EL (cell line): ENCODE results near the gene PLXNB2.

Source experiments
- DNase-seq: peaks from one replicate; pipeline ENCODE4 v3.0.0-alpha.2; 2016

PLXNB2 gene

DNA sequence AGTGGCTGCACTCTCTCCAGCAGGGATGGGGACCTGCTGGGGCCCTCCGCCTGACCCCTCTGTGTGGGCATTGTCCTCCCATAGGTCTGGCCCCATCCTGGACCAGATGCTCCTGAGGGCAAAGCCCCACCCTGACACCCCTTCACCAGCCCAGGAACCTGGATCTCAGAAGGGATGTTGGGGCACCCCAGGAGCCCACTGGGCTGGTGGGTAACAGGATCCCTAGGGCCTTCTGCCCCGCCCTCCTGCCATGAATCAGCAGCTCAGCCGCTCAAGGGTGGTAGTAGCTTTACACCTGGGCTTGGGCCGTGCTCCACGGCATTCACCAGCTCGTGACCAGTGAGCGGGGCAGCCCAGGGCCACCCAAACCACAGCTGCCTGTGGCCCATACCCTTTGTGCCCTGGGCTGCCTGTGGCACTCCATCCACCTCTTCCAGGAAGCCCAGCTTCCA is 45.0 kb downstream of the PLXNB2 start:
- no peak for DNase-seq

GRCh38 chr22:50261615-50262459 is 45.6 kb downstream of the PLXNB2 start, which contains the start of gene MAPK12:
TSS of gene MAPK12 (minus strand) at chr22:50261683. CDS start at chr22:50261509, 174 bp downstream.
- DNase-seq, result peak; percentile 56

DNA sequence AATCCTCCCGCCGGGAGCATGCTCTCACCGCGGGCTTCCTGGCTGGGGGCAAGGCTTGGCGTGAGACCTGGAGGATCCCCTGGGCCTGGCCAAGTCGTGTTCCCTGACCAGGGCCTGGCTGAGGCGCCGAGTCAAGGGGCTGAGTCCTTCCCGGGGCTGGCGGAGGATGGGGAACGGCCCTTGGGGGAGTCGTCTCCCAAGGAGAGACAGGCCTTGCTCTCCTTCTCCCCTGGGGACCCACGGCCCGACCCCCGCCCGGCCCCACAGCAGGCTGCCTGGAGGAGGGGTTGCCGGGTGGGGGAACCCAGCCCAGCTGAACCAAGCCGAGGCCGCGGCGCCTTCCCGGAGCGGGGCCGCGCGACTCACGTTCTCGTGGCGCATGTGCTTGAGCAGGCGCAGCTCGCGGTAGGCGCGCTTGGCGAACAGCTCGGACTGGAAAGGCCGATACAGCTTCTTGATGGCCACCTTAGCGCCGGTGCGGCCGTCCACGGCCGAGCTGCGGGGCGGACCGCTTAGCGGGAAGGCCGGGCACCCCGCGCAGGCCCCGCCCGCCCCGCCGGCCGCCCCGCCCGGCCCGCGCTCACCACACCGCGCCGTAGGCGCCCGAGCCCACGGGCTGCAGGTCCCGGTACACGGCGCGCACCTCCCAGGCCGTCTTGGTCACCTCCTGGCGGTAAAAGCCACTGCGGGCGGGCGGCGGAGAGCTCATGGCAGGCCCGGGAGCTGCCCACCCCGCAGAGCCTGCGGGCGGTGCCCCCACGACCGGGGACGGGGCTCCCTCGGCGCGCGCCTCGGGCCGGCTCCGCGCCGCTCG is 46.4 kb downstream of the PLXNB2 start:
- peak; percentile 64 for DNase-seq

- no peak for DNase-seq
Measured at GRCh38 chr22:50260434-50260800, 47.0 kb downstream of the PLXNB2 start.

- DNase-seq, result no peak
Measured at GRCh38 chr22:50259302-50259701, 48.1 kb downstream of the PLXNB2 start.

DNA sequence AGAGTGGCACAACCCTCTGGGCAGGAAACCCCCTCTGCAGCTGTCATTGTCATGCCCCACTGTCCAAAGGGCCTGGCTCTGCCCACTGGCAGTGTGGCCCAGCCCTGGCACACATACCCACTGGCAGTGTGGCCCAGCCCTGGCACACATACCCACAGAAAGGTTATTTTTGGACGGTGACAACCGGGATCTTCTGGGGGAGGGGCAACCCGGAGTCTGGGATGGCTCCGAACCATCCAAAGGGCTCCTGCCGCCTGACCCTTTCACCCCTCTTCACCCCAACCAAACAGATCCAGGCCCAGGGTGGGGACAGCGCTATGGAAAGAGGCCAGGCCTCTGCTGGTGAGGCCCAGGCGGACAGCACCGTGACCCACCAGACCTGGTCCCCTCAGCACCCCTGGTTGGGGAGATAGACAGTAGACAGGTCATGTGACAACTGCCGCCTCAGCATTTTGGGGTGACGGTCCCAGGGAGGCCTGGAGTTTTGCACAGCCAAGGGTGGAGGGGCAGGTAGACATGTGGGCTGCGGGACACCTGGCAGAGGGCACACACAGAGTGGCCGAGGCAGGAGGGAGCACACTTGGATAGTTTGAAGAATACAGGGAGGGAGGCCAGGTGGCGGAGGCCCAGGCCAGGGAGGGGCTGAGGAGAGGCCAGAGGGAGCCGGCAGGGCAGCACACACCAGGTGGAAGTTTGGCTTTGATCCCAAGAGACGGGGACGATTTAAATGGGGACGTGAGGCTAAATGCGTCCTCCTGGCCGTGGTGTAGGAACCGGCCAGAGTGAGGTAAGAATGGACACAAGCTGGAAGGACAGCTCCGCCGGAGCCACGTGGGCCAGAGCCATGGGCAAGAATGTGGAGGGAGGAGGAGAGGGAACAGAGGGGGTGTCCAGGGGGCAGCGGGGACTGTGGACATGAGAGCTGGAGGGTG is 48.8 kb downstream of the PLXNB2 start:
- no peak for DNase-seq

DNA sequence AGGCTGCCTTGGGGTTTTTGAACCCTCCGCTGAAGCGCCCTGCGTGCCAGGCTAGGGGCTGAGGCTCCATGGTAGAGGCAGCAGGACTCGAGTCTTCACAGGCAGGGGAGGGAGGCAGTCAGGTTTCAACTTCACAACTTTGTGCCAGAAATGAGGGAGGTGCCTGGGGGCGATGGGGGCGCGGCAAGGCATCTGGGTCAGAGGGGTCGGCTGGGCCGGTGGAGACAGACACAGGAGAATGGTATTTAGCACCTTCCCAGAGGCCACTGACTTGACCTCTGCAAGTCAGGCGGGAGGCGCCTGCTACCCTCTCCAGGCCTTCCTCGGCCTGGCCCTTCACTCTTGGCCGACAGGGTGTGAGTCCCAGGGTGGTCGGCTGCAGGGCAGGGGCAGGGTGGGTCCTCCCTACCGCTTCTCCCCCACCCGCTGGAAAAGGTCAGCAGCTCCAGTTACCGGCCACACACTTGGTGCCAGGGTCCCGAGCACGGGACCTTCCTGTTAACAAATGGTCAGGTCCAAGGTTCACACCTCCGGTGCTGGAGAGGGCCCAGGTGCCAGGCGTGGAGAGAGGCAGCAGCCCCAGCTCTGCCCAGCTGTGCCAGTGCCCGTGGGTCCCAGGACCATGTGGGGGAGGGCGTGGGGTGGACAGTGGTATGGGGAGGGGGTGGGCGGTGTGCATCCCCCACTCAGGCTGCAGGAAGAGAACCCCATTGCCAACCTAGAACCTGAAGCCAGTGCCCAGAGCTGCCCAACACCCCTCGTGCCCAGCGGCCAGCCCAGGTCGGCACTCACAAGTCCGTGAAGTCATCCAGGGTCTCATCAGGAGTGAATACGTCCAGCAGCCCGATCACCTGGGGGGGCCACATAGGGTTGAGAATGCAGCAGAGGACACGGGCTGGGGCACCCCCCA is 49.7 kb downstream of the PLXNB2 start:
- DNase-seq, result no peak

GRCh38 chr22:50257041-50257440 is 50.4 kb downstream of the PLXNB2 start:
- no peak for DNase-seq

DNA sequence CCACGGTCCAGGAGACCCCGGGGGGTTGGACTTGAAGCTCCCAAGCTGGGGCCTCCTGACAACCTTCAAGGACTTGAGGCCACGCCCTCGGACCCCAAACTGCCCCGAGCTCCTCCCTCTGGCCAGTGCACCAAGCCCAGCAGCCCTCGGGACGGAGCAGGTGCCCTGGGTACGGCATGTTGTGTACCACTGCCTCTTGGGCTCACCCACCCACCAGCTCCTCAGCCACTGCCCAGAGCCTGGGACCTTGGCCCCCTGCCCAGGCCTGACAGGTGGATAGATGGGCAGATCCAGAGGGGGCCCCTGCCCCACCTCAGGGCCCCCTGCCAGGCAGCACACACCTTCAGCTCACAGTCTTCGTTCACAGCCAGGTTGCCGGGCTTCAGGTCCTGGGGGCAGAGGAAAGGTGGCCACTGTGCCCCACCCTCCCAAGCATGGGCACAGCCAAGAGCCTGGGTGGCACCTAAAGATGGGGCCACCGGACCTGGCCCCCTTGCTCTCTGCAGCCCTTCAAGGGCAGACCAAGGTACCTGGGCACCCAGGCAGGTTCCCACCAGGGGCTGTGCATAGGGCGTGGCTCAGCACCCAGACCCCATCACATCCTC is 51.1 kb downstream of the PLXNB2 start:
- no peak for DNase-seq

GRCh38 chr22:50255607-50256006 is 51.8 kb downstream of the PLXNB2 start:
- DNase-seq, result no peak

DNA sequence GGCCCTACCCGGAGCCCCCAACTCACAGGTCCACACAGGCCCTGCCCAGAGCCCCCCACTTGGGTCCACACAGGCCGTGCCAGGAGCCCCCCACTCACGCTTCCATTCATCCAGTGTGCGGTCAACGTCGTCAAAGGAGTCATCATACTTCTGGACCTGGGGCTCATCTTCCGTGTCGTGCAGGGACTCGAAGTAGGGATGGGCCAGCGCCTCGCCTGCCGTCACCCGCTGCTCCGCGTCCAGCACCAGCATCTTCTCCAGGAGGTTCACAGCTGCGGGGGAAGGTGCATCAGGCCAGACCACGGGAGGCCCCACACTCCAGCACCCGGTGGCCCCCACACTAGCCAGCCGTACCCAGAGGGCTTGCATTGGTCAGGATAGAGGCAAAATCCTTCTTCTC is 52.3 kb downstream of the PLXNB2 start:
- no peak for DNase-seq

DNA sequence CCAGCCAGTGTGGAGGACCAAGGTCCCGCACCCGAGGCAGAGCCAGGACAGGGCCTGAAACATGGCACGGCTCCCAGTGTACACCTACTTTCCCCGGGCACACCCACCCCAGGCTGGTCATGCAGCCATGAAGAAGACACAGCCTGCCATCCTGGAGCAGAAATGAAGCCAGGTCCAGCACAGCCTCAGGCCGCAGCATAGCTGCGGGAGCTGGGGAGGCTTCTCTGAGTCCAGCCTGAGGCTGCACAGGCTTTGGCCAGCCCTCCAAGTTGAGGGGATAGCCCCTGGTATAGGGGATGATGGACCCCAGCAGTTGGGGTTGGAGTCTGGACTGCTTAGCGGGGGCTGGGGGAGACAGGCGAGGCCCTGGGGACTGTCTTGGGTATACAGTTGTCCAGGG is 53.5 kb downstream of the PLXNB2 start:
- DNase-seq, result no peak

GRCh38 chr22:50253046-50253915 is 54.2 kb downstream of the PLXNB2 start:
- no peak for DNase-seq

- peak; percentile 69 for DNase-seq
Measured at GRCh38 chr22:50252082-50253045, 55.1 kb downstream of the PLXNB2 start.

- DNase-seq, result no peak
Measured at GRCh38 chr22:50251477-50252081, 55.9 kb downstream of the PLXNB2 start.

- peak; percentile 83 for DNase-seq
Measured at GRCh38 chr22:50250555-50251476, 56.6 kb downstream of the PLXNB2 start, which contains the start of gene HDAC10. TSS of gene HDAC10 (minus strand) at chr22:50251265. CDS start at chr22:50251032, 233 bp downstream.

DNA sequence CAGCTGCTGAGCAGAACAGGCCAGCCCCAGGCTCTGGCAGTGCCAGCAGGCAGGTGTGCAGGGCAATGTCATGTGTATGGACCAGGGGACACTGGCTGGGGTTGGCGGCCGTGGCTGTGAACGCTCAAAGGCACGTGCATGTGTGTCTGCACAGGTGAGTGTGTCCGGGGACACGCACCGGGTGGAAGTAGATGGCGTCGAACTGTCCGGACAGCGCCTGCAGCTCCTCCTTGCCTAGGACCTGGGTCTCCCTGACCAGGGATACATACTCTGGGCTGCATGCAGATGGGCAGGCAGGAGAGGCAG is 57.2 kb downstream of the PLXNB2 start:
- DNase-seq, result no peak
